HepG2 (cell line): ENCODE measurements around the gene NECAP2. TPM values are rescaled to one million over a fixed set of nuclear protein-coding genes. Genes with fewer than 3 reads are reported as not detected.

ENCODE experiments used
- ATAC-seq: fragments of 200-7000 bp; cut with Tn5 transposase; 3 replicates; pipeline ENCODE4 v1.9.1; 2020; ENCODE audit warnings: mild to moderate bottlenecking, moderate library complexity
- BruUV-seq: library from RNA; stranded (reverse); fragments of 400-500 nt; replicated peaks from 2 replicates; lab custom pipeline; 2021; lab: Mats Ljungman, UMichigan
- CTCF ChIA-PET: fragments of 300-600 bp; formaldehyde crosslinking; extraction: SDS; loops from one replicate; lab custom pipeline; 2021; ENCODE audit warnings: low total read pairs, inconsistent platforms, low intra/inter-chr PET ratio; lab: Yijun Ruan, JAX
- POLR2A ChIA-PET: fragments of 350-600 bp; sonication (Branson Sonifier 250); formaldehyde crosslinking; loops from one replicate; lab custom pipeline; 2020; ENCODE audit warnings: antibody characterized with exemption, inconsistent platforms; lab: Yijun Ruan, JAX
- DNase-seq: peaks from one replicate; pipeline ENCODE4 v3.0.0-alpha.2; 2015; ENCODE audit warnings: low spot score
- FAIRE-seq: peaks from 3 replicates; lab custom pipeline; 2011; peaks lifted over from hg19 to GRCh38; lab: Jason Lieb, UNC
- H2AFZ ChIP-seq: one replicate; pipeline ENCODE4 v1.6.1; 2011; ENCODE audit warnings: low read length, inconsistent platforms
- H3K27ac ChIP-seq: fragments of 300-600 bp; 3 replicates; pipeline ENCODE4 v1.8.0; 2011; ENCODE audit warnings: mixed run types, mild to moderate bottlenecking, mixed read lengths, low read length, inconsistent platforms; ENCODE audit not compliant: insufficient read depth; ENCODE audit errors: extremely low read length
- H3K27me3 ChIP-seq, 2 experiments: fragments of 200-600 bp in 1 of 2; 2 replicates in 1 of 2; 3 replicates in 1 of 2; pipeline versions ENCODE4 v1.6.0 to v1.8.0; 2011; ENCODE audit warnings: low read length in 2 of 2, mild to moderate bottlenecking in 2 of 2, moderate library complexity in 2 of 2, inconsistent platforms in 1 of 2; ENCODE audit not compliant: insufficient read depth in 2 of 2, control insufficient read depth in 1 of 2
- H3K36me3 ChIP-seq, 2 experiments: fragments of 200-600 bp in 1 of 2; replicated peaks in 1 of 2; 2 replicates in 1 of 2; 3 replicates in 1 of 2; pipeline versions ENCODE4 v1.5.1 to v1.8.0; 2011; ENCODE audit warnings: low read length in 2 of 2, inconsistent platforms in 1 of 2; ENCODE audit not compliant: insufficient read depth in 2 of 2, control insufficient read depth in 1 of 2
- H3K4me1 ChIP-seq: 2 replicates; pipeline ENCODE4 v1.5.1; 2012; ENCODE audit warnings: low read length, inconsistent platforms; ENCODE audit not compliant: insufficient read depth
- H3K4me2 ChIP-seq: 2 replicates; pipeline ENCODE4 v1.6.0; 2011; ENCODE audit warnings: low read depth, low read length, inconsistent platforms
- H3K4me3 ChIP-seq, 3 experiments: fragments of 200-600 bp in 1 of 3; sonication (generic), shearing (Covaris generic) in 1 of 3; replicated peaks in 1 of 3; 2 replicates each; pipeline ENCODE4 v1.5.1; 2011 to 2016; ENCODE audit warnings: low read length in 3 of 3, inconsistent platforms in 2 of 3, low read depth in 2 of 3, mild to moderate bottlenecking in 2 of 3, control low read depth in 1 of 3, mixed read lengths in 1 of 3; ENCODE audit not compliant: insufficient read depth in 1 of 3
- H3K79me2 ChIP-seq: one replicate; pipeline ENCODE4 v1.6.1; 2011; ENCODE audit warnings: low read length, inconsistent platforms; ENCODE audit not compliant: insufficient read depth
- H3K9ac ChIP-seq: 2 replicates; pipeline ENCODE4 v1.6.0; 2011; ENCODE audit warnings: mild to moderate bottlenecking, low read depth, low read length, inconsistent platforms; ENCODE audit not compliant: insufficient read depth
- H3K9me3 ChIP-seq: 2 replicates; pipeline ENCODE4 v1.5.1; 2012; ENCODE audit warnings: mild to moderate bottlenecking, low read length
- H4K20me1 ChIP-seq: 2 replicates; pipeline ENCODE4 v1.6.0; 2011; ENCODE audit warnings: inconsistent platforms, mild to moderate bottlenecking, low read length, moderate library complexity; ENCODE audit not compliant: insufficient read depth
- BHLHE40 ChIP-seq: IDR thresholded peaks from 2 replicates; pipeline ENCODE4 v1.6.1; 2011; ENCODE audit warnings: low read length, improper control_type of control experiment
- CEBPB ChIP-seq: IDR thresholded peaks from 2 replicates; pipeline ENCODE4 v1.6.1; 2011; ENCODE audit warnings: low read depth, low read length, improper control_type of control experiment, borderline replicate concordance
- ETV6 ChIP-seq: sonication (generic); formaldehyde crosslinking; conservative IDR thresholded peaks from 2 replicates; pipeline ENCODE4 v1.4.0; 2020; ENCODE audit warnings: missing genetic modification reagents
- GATAD2A ChIP-seq: IDR thresholded peaks from 2 replicates; pipeline ENCODE4 v1.6.1; 2016
- HMGA1 ChIP-seq: sonication (generic); formaldehyde crosslinking; conservative IDR thresholded peaks from 2 replicates; pipeline ENCODE4 v1.4.0; 2020; ENCODE audit warnings: missing genetic modification reagents
- HOXA9 ChIP-seq: sonication (generic); formaldehyde crosslinking; IDR thresholded peaks from 2 replicates; pipeline ENCODE4 v1.8.1; 2022; ENCODE audit warnings: missing genetic modification reagents, mild to moderate bottlenecking, moderate library complexity, borderline replicate concordance
- KLF6 ChIP-seq: IDR thresholded peaks from 2 replicates; pipeline ENCODE4 v1.8.0; 2016; ENCODE audit warnings: missing biosample characterization, missing genetic modification reagents
- POLR2A ChIP-seq, 2 experiments: IDR thresholded peaks; 2 replicates each; pipeline ENCODE4 v1.6.1; 2011; ENCODE audit warnings: low read depth in 2 of 2, low read length in 2 of 2, mild to moderate bottlenecking in 1 of 2, moderate library complexity in 1 of 2; ENCODE audit not compliant: insufficient read depth in 1 of 2
- ZBTB38 ChIP-seq: sonication (generic); formaldehyde crosslinking; IDR thresholded peaks from 2 replicates; pipeline ENCODE4 v1.5.1; 2020; ENCODE audit warnings: mild to moderate bottlenecking, missing genetic modification reagents
- ZFX ChIP-seq: sonication (generic); formaldehyde crosslinking; IDR thresholded peaks from 2 replicates; pipeline ENCODE4 v1.4.0; 2020; ENCODE audit warnings: mild to moderate bottlenecking, low read depth, missing genetic modification reagents, moderate library complexity
- ZNF3 ChIP-seq: IDR thresholded peaks from 2 replicates; pipeline ENCODE4 v1.7.0; 2017; ENCODE audit warnings: inconsistent platforms
- ZNF503 ChIP-seq: sonication (generic); formaldehyde crosslinking; IDR thresholded peaks from 2 replicates; pipeline ENCODE4 v1.4.0; 2020; ENCODE audit warnings: missing genetic modification reagents
- ZNF512 ChIP-seq: sonication (generic); formaldehyde crosslinking; IDR thresholded peaks from 2 replicates; pipeline ENCODE4 v1.4.0; 2020; ENCODE audit warnings: mild to moderate bottlenecking, missing genetic modification reagents
- ZNF547 ChIP-seq: sonication (generic); formaldehyde crosslinking; IDR thresholded peaks from 2 replicates; pipeline ENCODE4 v1.5.1; 2020; ENCODE audit warnings: mild to moderate bottlenecking, missing genetic modification reagents
- WGBS: methylation state at CpG from one replicate; pipeline ENCODE4 v1.1.6; 2017; ENCODE audit warnings: low lambda C conversion rate; 5-methylcytosine and 5-hydroxymethylcytosine counted together
- in situ Hi-C: cut with HindIII; loops from 2 replicates; pipeline ENCODE4 v1.10.0; 2017; ENCODE audit warnings: low pct_unique_long_range_greater_than_20kb; ENCODE audit not compliant: extremely low pct_ligation_motif_present
- intact Hi-C: fragments of 100-400 bp; cut with micrococcal nuclease; formaldehyde crosslinking; loops from one replicate; pipeline ENCODE4 v1.10.0; 2022; ENCODE audit not compliant: unreplicated experiment
- polyA plus RNA-seq, 8 experiments: library from polyadenylated mRNA; depleted of rRNA in 3 of 8; stranded (reverse) in 7 of 8; unstranded in 1 of 8; fragments of >200 nt; fragmentation: Illumina TruSeq in 4 of 8; extraction: Trizol in 4 of 8; gene quantifications; 2 replicates each; pipeline versions ENCODE4 v1.2.1 to v1.2.3, GENCODE V29; 2011 to 2016; ENCODE audit warnings: low read depth in 4 of 8, missing spikeins in 1 of 8, mixed read lengths in 1 of 8; ENCODE audit not compliant: insufficient read depth in 1 of 8
- total RNA-seq, 5 experiments: library from RNA; depleted of rRNA; stranded (reverse); fragments of >200 nt; fragmentation: Illumina TruSeq; extraction: Trizol; gene quantifications; 2 replicates each; pipeline ENCODE4 v1.2.3, GENCODE V29; 2016; ENCODE audit warnings: low read depth in 1 of 5

NECAP2 gene
- total and polyA plus RNA-seq, 2 of the 13 experiments (the other 11 are each of a cell fraction or from before 2014, with no cell fraction given) = 38.5 to 52.3 TPM

GRCh38 chr1:16393570-16394521 is 46.7 kb upstream of the NECAP2 start:
- TF ChIP-seq CEBPB = 0 out of 2 replicates have a peak, but pooled peaks have one; percentile 13
- no peak for TF ChIP-seq KLF6 (CRISPR knock-in tag)
- no peak for TF ChIP-seq ZFX (CRISPR knock-in tag)
- no peak for FAIRE-seq

GRCh38 chr1:16394977-16395376 is 45.5 kb upstream of the NECAP2 start:
- intact Hi-C loops = no loop called here
- CTCF ChIA-PET = no interaction called here
- Histone ChIP-seq H3K4me3 (no peak overlapping the region), H3K36me3 (peaks cover 28 to 45% of the 10 kb centered on the region in 2 experiments; a peak in 4 of 5 replicates), H3K4me1 (0 out of 2 replicates have a peak, but pooled peaks cover 9% of the 10 kb centered on the region), H2AFZ (no peak overlapping the region), H3K9me3 (no peaks in the 10 kb centered on the region), H4K20me1 (peaks cover 34% of the 10 kb centered on the region), H3K27me3 (no peaks in the 10 kb centered on the region), H3K4me2 (no peak overlapping the region), H3K79me2 (peaks cover 37% of the 10 kb centered on the region), H3K9ac (no peak overlapping the region), H3K27ac (no peak overlapping the region)
- 83% methylated on average over 13 of the region's 13 CpGs for WGBS
- DNase-seq = no peak
- ATAC-seq = no peak
- in situ Hi-C loops = no loop called here
- FAIRE-seq = no peak
- POLR2A ChIA-PET = no interaction called here
- no TSS peak for BruUV-seq
- TF ChIP-seq HMGA1 (no peak), ZNF547 (CRISPR knock-in tag) (no peak), ZNF512 (no peak), ZNF503 (CRISPR knock-in tag) (no peak), GATAD2A (CRISPR knock-in tag) (no peak), ZNF3 (no peak), HOXA9 (no peak), POLR2A (IDR thresholded peaks at IDR 0.05; ENCODE audit: insufficient read depth in 1 of 2, low read depth in 2 of 2, low read length in 2 of 2) (peak in 1 of 2 experiments; percentile 18; a peak in 1 of 4 replicates), BHLHE40 (no peak), ETV6 (no peak), ZBTB38 (peak; percentile 30; the same call in 1 of the 2 replicates)

More at GRCh38 chr1:16393570-16394521, 46.7 kb upstream of the NECAP2 start:
- H3K9ac ChIP-seq = no peak overlapping the region
- H3K27me3 ChIP-seq = no peaks in the 10 kb centered on the region
- H3K4me3 ChIP-seq = no peak overlapping the region
- ATAC-seq (no peak), DNase-seq (no peak)
- intact Hi-C loops (no loop called here), in situ Hi-C loops (no loop called here)
- H3K4me2 ChIP-seq = no peak overlapping the region
- ChIA-PET POLR2A (no interaction called here), CTCF (no interaction called here)
- H3K79me2 ChIP-seq = peaks cover 42% of the 10 kb centered on the region
- WGBS = 98% methylated on average over 9 of the region's 10 CpGs
- H2AFZ ChIP-seq = no peak overlapping the region
- H4K20me1 ChIP-seq = peaks cover 41% of the 10 kb centered on the region
- H3K27ac ChIP-seq = no peak overlapping the region
- peaks cover 23 to 45% of the 10 kb centered on the region in 2 experiments; a peak in 4 of 5 replicates for H3K36me3 ChIP-seq
- H3K9me3 ChIP-seq = no peaks in the 10 kb centered on the region
- peaks cover 16% of the 10 kb centered on the region for H3K4me1 ChIP-seq
- no TSS peak for BruUV-seq
